ENCODE measurements around the gene LPIN3.

GRCh38 chr20:41393705-41394066 lies 53.1 kb downstream of the LPIN3 start:
- TF ChIP-seq MYC (IDR thresholded peaks at IDR 0.05; ENCODE audit: low read depth, low read length) (no peak), CTCF (IDR thresholded peaks at IDR 0.05; ENCODE audit: low read depth, low read length) (no peak)

All from NB4 (cell line).